ENCODE measurements around the gene PLCB1.

Gene PLCB1

DNA sequence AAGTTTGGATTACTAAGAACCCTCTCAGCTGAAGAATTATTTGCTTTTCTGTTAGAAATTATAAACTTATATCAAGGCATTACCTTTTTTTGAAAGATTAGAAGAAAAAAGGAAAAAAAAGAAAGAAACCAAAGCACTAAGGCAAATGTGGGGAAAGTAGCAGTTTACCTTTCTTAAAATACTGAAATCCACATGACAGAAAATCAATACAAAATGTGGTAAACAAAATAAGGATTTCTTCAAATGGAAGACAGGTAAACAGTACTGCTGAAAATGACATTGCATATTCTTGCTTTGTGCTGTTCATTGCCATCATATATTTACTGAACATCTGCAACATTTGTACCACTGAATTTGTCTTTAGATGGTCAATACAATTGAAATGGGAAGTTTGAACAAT is 525.6 kb downstream of the PLCB1 start:
- no peak for DNase-seq (ENCODE audit: low spot score)

DNA sequence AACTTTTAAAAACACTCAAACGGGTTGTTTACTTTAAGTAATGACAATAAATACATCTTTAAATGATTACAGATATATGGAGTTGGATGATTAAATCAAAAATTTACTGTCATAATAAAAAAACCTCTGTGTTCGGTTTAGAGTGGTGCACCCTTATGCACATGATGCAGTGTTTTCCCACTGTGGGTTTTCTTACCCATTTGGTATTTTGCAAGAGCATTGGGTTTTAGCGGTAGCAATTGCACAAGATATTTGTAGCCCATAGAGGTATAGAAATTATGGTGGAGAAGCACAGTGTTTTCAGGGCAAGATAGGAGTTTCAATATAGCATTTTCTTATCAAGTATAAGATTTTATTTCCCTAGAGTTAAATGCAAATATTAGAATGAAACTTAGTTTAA is 526.0 kb downstream of the PLCB1 start:
- no peak for DNase-seq (ENCODE audit: low spot score)

DNA sequence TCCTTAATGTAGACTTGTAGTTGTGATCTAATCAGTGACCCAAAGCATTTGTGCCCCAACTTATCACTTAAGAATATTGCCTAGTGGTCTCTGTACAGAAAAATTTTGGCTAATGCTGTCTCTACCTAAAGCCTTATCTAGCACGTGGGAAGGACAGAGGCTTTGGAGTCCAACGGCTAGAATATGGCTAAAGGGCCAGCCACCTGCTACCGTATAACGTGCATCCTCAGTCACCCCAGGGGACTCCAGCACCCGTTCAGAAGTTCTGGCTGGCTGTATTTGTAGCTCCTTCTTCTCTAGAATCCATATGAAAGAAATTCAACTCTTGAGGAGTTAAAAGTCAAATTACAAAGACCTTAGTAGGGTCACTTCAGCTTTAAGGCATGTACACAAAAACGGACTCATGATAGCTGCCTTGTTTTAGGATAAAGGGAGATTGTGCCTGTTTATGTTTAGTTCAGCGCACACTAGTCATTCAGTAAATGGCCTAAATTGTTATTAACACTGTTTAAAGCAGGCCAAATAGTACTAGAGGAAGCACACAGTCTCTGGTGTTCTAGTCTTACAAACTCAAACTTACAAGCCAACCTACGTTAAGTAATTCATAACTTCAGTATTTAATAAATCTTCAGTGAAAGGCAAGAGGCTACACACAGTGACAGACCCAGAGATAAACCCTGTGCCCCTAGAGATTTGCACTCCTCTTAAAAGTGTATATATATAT is 529.3 kb downstream of the PLCB1 start:
- DNase-seq (ENCODE audit: low spot score): no peak

DNA sequence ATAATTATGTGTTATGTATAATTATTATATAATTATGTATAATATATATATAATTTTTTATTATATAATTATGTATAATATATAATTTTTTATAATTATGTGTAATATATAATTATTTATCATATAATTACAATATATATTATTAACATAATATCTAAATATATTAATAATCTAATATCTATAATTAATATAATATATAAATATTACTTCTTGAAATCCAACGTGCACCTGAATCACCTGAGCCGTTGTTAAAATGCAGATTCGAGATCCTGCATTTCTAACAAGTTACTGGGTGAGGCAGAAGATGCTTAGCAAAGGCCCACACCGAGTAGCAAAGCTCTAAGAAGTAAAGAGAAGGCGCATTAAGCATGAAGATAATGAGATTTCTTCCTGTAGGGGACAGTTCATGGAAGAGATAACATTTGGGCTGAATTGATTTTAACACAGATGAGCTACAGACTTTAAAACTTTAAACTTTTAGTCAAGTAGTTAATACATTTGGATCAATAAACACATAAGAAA is 530.4 kb downstream of the PLCB1 start:
- no peak for DNase-seq (ENCODE audit: low spot score)

DNA sequence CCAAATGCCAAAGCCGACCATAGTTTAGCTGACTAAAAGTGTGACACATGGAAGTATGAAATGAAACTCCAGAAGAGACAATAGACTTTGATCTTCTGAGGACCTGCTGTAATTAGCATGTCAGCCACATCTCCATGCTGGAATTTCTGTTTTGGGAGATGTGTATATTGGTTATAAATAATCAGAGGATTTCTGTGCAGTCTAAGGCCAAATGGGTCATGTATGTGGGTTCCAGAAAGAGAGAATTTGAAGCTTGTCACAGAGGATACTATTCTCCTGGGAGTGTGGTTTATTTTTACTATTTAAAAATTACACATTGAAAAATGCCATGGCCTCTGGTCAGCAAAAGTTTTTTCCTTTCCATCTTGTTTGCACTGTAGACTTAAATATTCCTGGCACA is 531.4 kb downstream of the PLCB1 start:
- DNase-seq (ENCODE audit: low spot score): no peak

DNA sequence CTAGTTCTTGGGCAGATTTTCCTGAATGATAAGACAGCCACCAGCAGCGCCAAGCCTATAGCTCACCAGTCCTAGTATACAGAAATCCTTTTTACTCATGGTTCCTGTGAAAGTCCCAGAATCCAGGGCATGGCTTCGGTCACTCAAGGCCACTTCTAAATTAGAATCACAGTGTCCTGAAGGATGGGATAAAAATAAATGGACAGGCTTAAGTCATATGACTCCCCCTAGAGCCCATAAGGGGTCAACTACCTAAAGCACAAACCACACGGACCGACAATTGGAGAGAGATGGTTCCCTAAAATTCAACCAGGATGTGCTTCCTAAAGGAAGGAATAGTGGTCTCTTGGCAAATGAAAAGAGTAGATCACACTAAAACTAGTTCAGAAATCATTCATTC is 532.7 kb downstream of the PLCB1 start:
- DNase-seq (ENCODE audit: low spot score): no peak

DNA sequence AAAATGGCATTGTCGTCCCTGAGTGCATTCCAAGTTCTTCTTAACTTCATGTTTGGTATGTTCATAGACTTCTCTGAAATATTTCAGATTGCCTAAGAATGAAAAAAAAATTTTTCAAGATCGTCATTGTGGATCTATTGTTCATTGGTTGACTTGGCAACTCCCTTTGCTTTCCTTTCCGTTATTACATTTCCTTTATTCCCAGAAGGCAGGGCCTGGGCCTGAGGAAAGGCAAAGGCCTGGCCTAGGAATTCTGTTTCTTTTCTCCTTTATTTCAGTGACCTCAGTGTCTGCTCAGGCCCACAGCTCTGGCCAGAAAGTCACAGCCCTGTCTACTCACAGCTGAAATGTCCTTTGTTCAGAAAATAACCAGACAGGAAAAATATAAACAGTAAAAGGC is 535.2 kb downstream of the PLCB1 start:
- no peak for DNase-seq (ENCODE audit: low spot score)

DNA sequence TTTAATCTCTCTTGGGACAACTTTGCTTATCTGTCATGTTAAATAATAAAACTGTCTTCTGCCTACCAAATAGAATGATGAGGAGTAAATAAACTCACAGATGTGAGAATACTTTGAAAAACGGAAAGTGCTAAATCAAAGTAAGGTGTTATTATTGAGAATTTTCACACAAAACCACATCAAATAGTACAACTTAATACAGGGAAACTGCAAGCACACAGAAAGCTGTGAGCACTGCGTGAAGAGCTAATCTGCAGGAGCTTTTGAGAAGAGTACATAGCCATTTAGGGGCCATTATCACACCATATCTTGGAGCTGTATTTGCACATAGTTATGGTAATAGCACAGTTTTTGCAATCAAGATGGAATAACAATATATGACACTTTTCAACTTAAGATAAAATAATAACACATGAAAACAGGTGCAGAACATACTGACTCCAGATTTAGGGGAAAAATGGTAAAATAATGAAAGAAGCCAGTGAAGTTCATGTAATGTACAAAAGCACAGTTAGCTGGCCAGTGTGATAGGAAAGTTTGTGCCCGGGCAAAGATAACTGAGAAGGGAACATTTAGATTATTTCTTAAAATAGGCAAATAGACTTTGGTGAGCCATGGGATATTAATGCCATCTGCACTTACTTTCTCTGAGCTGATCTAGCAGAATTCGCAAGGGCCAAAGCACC is 538.3 kb downstream of the PLCB1 start:
- DNase-seq (ENCODE audit: low spot score): no peak

DNA sequence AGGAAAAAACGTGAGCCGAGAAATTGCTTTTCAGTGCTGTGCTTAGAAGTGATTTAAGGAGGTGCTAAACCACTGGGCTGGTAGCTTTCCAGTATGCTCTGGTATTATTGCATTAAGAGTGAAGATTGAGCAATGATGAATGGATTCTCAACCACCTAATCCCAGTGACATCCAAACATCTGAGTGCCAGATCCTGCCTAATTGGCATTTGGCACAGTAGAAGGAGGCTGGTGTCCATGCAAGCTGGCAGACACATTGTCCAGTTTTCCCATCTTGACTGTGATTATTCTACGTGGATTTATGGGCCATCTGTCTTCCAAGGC is 538.8 kb downstream of the PLCB1 start:
- DNase-seq (ENCODE audit: low spot score): no peak

DNA sequence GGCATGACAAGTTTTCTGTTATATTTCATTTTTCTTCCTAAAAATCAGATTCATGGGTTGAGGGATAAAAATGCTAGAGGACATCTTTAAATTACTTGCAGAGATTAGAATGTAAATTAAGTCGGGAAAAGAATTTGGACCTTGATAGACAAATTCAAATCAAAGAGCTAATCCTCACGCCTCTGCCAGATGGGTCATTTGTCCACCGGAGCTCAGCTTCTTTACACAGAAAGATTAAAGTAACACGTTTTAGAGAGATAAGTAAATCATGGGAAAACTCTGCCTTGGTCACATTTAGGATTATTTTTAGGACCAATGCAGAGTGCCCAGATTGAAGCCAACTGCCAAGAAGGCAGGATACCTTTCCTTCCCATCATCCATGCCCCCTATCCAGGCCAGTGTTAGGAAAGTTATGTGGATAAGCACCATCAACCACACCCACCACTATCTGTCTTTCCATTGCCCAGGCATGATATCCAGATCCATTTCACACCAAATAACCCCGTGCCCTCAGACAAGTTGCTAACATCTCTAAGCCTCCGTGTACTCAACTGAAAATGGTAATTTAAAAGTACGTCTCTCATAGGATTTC is 539.4 kb downstream of the PLCB1 start:
- DNase-seq (ENCODE audit: low spot score): no peak

DNA sequence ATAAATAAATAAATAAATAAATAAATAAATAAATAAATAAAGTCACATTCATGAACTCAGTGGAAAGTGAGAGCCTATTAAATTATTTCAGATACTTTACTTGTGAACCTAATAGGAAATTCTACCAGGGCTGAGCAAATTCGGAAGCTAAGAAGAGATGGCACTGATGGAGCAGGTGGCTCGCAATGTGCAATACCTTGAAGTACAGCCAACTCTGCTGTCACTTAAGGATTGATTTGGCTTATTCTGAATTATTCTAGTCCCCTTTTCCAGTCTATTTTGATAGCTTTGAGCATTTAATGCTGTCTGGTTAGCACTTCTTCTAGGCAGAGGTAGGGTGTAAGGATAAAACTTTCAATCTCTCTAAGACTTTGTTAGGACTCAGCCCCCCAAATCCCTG is 541.0 kb downstream of the PLCB1 start:
- DNase-seq (ENCODE audit: low spot score): no peak

DNA sequence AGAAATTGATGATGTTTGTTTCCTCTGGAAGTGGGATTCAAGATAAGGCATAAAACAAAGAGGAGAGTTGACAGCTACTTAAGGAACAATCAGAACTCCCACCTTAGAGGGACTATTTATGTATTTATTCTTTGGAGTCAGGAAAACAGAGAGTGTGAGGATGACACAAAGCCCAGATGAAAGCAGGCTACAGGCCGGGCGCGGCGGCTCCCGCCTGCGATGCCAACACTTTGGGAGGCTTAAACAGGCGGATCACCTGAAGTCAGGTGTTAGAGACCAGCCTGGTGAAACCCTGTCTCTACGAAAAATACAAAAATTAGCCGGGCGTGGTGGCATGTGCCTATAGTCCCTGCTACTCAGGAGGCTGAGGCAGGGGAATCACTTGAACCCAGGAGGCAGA is 543.8 kb downstream of the PLCB1 start:
- no peak for DNase-seq (ENCODE audit: low spot score)

DNA sequence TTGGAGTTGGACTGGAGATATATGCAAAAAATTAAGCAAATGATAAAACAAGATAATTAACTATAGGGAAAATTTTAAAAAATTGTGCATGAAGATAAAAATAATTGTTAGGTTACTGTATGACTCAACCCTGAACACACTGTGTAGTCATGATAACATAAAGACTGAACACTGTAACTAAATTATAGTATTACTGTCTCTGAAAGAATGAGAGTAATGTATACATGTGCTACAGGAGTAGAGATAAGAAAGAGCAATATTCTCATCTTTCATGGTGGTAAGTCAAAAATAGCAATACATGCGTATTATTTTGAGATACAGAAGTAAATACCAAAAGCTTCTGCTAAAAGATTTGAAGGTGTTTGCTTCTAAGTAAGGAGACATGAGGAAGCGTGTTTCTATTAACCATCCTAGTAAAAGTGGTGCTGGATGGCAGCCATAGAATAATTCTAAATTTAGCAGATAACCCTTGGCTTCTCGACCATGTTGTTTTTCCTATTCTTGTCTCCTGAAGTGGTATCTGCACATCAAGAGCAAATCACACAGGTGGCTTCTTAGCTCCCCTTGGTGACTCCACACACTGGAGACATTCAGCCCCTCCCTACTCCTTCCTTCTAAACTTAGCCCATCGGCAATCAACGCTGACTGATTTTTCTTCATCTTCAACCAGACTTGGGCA is 546.2 kb downstream of the PLCB1 start:
- no peak for DNase-seq (ENCODE audit: low spot score)

DNA sequence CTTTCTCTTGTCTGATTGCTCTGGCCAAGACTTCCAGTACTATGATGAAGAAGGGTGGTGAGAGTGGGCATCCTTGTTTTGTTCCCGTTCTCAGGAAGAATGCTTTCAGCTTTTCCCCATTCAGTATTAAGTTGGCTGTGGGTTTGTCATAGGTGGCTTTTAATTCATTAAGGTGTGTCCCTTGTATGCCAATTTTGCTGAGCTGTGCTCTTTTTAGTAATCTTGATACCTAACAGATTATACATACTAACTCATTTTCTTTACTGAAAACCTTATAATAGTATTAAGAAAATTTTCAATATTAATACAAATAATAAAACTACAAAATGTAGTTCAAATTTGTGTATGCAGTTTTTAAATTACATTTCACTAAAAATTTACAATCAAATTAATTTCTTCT is 557.3 kb downstream of the PLCB1 start:
- no peak for DNase-seq (ENCODE audit: low spot score)

DNA sequence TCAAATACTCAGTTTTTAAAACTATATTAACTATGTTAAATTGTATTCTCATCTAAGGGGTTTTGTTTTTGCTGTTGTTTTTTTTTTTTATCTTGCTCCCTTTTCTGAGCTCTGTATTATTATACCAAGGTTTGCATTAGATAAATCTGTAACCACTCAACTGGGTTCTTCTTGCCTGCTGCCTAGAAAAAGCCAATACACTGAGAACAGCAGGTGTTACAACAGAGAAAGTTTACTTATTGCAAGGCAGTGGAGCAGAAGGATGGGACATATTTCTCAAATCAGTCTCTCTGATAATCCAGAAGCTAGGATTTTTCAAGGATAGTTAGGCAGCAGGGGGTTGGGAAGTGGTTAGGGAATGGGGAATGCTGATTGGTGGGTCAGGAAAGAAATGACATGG is 558.0 kb downstream of the PLCB1 start:
- DNase-seq (ENCODE audit: low spot score): no peak

DNA sequence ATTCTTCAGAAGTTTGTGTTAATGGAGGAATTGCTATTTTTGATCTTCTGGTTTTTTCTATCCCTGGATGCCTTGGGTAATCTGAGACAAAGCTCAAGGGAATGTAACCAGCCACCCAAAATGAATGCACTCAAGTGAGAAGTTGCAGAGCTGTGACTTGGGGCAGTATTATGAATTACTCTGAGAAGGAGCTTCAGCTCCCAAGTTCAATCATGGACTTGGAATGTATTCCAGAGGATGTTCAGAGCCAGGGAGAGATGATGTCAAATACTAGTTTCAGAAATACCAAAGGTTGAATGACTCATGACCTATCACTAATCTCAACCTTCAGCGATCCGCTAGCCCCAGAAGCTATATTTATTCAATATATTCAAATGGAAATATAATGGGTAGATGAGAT is 561.6 kb downstream of the PLCB1 start:
- DNase-seq (ENCODE audit: low spot score): peak; percentile 93

DNA sequence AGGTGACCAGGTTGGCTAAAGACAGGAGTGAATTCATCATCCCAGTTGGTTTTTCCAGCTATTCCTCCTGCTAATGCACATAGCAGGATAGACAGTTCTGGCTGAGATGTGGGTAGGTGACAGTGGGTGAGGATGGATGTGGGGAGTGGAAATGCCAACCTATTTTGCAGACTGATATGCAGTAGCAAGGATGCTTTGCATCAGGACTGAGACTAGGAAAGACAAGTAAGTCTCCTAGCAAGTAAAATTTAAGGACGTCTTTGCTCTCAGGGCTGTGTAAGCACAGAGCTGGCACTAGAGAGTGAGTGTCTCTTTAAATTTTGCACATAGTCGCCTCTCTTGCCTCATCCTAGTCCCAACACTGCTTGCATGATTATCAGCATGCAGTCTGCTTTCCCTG is 568.7 kb downstream of the PLCB1 start:
- DNase-seq (ENCODE audit: low spot score): no peak

DNA sequence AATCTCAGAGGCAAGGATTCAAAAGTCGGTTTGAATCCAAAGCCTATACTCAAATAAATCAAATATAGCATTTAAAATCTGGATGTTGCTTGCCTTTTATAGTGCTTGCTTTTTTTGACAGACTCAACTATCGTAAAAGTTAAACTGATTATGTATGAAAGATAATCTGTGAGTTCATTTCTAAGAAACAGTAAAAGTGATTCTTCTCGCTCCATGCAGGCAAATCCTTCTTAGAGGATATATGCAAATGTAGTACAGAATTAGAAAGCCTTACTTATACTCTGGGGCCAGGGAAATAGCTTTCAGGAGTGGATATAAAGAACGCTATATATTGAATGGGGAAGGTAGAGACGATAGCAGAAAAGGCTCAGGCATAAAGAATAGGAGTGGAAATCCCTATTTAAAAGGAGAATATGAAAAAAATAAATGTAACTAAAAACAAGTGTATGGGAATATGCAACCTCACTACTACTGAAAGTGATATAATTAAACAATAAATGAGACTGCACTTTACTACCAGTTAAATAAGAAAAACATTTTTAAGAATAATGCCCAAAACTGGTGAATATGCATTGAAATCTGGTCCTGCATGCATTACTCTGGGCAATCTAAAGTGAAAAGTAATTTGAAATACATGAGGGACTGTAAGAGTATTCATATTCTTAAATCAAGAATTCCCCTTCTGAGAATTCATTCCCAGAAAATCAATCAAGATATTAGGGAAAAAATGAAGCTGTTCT is 575.1 kb downstream of the PLCB1 start:
- no peak for DNase-seq (ENCODE audit: low spot score)

DNA sequence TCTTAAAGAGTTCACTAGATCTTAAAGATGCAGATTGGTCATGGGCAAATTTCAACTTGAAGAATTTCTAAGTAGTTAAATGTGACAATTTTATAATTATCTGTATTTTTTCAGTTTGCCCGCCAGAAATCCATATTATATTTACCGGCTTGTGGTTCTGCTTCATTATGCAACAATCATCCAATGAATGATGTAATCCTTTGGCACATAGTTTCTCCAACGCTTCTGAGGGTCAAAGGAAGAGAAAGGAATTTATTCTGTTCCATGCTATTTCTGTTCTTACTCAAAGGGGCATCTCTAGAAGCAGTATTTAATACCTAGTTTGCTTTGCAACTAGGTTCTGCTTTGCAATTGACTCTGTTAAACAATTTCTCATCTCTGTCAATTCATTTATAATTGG is 577.6 kb downstream of the PLCB1 start:
- no peak for DNase-seq (ENCODE audit: low spot score)

DNA sequence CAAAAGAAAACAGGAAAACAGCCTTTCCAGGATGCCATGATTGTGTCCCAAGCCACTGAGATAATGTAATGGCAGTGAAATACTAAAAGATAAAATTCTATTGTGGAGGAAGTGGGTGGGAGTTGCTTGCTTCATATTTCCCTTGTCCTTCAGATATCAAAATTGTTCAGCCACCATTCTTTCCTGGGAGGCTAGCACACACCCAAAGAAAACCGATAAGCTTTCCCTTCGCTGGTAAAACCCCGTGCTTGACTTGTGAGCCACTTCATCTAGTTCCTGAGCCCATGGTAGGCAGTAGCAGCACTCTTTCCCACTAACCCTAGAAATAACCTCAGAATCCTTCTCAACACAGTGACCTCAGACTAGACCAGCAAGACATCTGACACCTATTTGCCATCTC is 579.4 kb downstream of the PLCB1 start:
- DNase-seq (ENCODE audit: low spot score): no peak

DNA sequence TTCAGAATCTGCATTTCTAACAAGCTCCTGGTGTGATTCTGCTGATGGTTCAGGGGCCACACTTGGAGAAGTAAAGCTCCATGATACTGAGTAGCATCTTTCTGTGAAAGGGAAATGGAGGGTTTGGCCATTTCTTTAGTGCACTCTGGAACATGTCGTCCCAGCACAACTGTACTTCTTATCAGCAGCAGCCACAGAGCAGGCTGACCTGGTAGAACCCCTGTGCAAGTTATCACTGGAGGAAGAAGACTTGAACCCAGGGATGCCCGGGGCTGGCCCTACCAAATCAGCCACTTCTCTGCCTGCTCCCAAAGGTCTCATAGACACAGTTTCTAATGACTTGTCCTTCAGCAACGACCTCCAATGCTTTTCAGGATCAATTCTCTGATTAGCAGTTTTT is 582.1 kb downstream of the PLCB1 start:
- no peak for DNase-seq (ENCODE audit: low spot score)

DNA sequence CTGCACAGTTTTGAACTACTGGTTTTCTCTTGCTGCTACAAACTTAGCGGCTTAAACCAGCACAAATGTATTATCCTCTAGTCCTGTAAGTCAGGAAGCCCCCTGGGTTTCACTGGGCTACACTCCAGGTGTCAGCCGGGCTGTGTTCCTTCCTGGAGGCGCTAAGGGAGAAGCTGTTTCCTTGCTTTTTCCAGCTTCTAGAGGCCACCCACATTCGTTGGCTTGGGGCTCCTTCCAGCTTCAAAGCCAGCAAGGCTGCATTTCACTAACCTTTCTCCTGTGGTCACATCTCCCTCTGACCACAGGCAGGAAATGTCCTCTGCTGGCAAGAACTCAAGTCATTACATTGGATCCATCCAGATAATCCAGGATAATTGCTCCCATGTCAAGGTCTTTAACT is 586.2 kb downstream of the PLCB1 start:
- no peak for DNase-seq (ENCODE audit: low spot score)

Measured in kidney tubule cell (primary cell).